Measurements from ENCODE around the gene ANKRD34A.

DNA sequence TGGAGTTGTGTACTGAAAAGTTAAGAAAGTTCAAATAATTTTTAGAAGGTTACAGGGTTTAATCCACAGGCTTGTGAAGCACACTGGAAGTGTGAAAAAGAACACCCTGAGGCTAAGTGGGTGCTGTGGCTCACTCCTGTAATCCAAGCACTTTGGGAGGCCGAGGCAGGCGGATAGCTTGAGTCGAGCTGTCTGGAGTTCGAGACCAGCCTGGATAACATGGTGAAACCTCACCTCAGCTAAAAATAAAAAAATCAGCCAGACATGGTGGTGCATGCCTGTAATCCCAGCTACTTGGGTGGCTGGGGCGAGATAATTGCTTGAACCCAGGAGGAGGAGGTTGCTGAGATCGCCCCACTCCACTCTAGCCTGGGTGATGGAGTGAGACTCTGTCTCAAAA is 22.2 kb upstream of the ANKRD34A start:
- TF ChIP-seq EZH2phosphoT487 (IDR thresholded peaks at IDR 0.05; ENCODE audit: insufficient read depth, low read depth): no peak
- TF ChIP-seq EZH2 (IDR thresholded peaks at IDR 0.05; ENCODE audit: insufficient read depth, poor library complexity, severe bottlenecking): no peak

Measured in GM23248 (cell line).